ENCODE measurements around the gene WFS1.

The WFS1 gene, protein sequence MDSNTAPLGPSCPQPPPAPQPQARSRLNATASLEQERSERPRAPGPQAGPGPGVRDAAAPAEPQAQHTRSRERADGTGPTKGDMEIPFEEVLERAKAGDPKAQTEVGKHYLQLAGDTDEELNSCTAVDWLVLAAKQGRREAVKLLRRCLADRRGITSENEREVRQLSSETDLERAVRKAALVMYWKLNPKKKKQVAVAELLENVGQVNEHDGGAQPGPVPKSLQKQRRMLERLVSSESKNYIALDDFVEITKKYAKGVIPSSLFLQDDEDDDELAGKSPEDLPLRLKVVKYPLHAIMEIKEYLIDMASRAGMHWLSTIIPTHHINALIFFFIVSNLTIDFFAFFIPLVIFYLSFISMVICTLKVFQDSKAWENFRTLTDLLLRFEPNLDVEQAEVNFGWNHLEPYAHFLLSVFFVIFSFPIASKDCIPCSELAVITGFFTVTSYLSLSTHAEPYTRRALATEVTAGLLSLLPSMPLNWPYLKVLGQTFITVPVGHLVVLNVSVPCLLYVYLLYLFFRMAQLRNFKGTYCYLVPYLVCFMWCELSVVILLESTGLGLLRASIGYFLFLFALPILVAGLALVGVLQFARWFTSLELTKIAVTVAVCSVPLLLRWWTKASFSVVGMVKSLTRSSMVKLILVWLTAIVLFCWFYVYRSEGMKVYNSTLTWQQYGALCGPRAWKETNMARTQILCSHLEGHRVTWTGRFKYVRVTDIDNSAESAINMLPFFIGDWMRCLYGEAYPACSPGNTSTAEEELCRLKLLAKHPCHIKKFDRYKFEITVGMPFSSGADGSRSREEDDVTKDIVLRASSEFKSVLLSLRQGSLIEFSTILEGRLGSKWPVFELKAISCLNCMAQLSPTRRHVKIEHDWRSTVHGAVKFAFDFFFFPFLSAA

DNA sequence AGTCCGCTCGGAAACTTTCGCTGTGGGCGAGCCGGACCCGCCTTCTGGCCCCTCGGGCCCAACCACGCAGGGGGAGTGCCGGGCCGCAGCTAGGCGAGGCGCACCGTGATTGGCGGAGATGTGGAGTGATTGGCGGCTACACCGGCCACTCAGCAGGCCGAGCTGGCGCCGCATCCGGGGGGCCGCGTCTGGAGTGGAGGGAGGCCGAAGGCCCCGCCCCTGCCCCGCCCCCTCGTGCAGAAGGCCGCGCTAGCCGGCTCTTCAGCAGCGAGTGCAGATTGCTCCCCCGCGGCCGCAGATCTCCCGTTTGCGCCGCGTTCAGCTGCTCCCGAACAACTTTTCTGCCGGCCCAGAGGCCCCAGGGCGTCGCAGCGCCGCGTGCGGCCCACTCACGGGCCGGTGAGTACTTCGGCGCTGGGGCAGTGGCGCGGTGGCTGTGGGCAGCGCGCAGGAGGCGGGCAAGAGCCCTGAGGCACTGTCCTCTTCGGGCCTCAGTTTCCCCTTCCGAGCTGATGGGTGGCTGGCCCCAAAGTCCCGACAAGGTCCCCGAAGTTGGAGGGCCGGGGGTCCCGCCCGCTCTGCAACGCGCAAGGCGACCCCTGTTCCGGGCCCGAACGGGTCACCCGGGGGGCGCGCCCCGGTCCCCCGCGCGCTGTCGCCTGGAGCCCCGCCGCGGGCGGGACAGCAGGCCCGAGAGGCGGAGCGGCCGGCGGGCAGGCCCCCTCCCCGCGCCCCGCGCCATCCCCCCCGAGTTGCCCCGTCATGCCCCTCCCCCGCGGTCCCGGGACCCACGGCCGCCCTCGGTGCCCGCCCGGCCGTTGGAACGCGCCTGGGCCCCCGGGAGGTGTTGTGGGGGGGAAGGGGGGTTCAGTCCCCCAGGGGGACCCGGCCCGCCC lies at the start of gene WFS1:
WFS1 (plus strand) TSS at position 235 of the 896 bp plus-strand sequence. CDS start 7,606 bp downstream, outside the sequence.
- DNase-seq (ENCODE audit: extremely low read depth in 1 of 2, low read depth in 1 of 2): peak; percentile 90 to 95

DNA sequence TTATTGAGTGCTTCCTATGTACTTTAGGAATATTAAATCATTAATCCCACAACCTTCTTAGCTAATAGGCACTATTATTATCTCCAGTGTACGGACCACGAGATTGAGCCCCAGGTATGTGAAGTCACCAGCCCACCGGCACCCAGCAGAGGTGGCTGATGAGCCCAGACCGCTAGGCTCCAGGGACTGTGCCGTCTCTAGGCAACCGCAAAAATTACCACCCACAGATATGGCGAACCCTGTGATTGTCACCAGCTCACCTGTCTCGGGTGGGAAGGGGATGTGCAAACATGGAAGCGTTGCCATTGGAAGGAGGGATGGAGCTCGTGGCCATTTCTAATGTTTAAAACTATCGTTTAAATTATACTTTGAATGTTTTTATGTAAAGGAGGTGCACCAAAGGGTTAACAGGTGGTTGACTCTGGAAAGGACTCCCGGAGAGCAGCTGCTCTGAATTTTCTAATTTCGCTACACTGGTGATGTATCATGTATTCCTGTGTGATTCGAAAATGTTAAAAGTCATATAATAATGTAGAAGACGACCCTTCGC lies 48.3 kb upstream of the WFS1 start:
- DNase-seq (ENCODE audit: extremely low read depth in 1 of 2, low read depth in 1 of 2): no peak

DNA sequence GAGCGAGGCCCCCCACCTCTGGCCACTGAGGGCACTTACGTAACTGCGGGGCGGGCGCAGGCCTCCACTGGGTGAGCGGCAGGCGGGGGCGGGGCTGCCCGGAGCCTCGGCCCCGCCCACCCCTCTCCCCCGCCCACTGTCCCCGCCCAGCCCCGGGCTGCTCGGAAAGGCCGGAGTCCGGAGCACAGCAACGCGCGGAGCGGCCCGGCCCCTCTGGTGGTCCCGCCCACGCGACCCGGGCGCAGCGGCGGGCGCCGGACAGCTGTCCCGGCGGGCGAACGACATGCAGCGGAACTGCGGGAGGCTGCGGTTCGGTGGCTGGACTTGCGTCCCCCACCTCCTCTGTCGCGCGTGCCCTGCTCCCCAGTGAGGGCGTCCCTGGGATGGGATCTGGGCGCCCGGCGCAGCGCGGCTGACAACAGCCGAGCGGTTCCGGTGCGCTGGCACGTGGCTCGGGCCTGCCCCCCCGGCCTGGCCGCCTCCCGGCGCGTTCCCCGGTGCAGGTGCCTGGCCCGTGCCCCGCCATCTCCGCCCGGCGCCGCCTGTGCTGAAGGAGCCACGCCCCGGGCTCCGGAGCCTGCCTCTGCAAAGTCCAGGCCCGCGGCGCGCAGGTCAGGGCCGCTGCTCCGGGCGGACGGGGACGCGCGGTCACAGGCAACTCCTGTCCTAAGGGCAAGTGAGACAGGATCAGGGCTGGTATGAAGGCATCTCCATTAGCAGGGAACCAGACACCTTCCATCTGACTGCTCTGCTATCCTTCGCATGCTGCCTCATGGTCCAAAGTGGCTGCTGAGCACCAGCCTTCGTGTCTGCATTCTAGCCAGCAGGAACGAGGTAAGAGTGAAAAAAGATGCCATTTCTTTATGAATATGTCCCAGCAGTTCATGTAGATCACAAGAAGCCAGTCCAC lies 47.5 kb upstream of the WFS1 start:
- DNase-seq (ENCODE audit: extremely low read depth in 1 of 2, low read depth in 1 of 2): no peak

DNA sequence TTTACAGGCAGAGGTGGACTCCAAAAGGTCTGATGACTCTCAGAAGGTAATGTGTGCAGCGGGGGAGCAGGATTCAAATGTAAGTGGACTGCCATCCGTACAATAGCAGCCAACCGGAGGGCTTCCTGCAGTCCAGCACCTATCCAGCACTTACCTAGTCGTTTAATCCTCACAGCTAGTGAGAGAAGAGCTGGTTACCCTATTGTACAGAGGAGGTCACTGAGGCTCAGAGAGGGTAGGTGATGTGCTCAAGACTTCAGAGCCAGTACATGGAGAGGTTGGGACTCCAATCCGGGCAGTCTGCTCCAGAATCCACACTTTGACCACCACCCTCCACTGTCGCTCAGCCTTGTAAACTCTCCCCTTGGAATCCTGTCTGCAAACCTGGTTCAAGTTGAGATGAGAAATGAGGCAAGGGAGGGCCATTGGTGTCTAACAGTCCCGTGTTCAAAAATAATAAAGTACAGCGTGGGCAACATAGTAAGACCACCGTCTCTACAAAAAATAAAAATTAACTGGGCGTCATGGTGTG lies 46.8 kb upstream of the WFS1 start:
- DNase-seq (ENCODE audit: extremely low read depth in 1 of 2, low read depth in 1 of 2): no peak

DNA sequence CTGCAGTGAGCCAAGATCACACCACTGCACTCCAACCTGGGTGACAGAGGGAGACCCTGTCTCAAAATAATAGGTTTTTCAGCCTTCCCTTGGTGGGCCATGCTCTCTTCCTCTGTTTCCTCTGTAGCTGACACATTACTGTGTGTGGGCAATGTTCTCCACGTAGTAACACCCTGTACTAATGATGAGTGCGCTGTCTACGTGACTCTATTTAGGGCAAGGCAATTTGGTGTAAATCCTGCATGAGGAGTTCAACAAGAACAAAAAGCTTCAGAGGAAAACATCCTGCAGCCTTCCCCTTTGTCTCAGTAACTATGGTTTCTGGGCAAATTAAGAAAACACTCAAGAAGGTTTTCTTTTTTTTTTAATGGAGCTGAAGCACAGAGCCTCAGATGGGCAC lies 44.9 kb upstream of the WFS1 start:
- DNase-seq (ENCODE audit: extremely low read depth in 1 of 2, low read depth in 1 of 2): no peak

DNA sequence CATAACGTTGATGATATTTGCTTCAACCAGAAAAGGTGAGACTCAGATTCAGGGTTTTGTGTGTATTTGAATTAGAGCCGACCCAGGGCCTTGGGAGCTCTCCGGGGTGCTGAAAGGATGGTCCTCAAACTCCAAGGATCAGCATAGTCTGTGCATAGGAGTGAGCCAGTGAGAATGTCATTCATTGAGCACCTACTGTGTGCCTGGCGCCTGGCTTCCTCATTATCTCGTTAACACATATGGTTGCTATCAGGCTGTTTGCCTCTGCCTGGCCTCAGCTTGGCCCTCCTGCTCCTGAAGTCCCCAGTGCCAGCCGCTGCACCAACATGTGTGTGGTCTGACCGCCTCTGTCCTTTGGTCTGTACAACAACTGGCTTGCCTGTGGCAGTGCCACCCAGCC lies 44.2 kb upstream of the WFS1 start:
- DNase-seq (ENCODE audit: extremely low read depth in 1 of 2, low read depth in 1 of 2): no peak

DNA sequence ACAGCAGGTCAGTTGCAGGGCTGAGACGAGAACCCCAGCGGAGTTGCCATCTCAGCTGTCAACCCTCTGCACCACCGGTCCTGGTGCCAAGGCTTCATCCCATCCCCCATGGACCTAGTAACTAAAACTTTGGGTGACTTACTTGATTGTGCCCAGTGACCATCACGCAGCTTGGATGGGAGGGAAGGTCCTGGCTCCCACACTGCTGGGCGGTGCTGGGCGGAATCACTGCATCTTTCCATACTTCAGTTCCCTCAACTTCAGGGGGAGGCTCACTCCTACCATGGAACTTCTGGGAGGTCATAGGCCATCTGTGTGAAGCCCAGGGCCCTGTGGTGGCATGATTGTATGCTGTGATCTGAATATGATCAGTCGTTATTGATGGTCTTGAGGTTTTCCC lies 43.1 kb upstream of the WFS1 start:
- no peak for DNase-seq (ENCODE audit: extremely low read depth in 1 of 2, low read depth in 1 of 2)

DNA sequence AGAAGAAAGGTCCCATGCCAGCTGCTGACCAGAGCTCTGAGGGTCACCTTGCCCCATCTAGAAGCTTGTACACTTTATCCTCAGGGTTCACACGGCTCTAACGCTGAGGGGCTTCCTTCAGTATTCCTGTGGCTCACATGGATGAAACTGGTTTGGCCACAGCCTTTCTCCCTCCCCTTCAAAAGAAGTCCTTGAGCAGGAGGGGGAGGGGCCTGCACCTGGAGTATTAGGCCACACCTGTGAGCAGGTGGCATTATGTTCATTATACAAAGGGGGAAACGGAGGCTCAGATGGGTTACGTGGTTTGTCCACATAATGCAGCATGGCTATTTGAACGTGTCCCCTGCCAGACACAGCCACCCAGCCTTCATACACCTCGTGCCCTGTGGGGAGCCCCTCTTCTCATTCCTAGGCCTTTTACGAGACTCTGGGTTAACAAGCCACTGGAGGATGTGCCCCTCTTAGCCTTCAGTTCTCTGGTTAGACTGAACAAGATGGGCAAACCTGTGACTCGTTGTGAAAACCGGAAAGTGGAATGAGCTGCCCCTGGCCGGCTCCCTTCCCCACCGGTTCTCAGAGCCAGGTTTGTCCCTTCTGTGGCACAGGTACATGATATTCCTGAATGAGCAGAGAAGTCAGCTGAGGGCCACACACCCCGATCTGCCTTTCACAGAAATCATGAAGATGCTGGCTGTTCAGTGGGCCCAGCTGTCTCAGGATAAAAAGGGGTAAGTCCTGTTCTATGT lies 42.1 kb upstream of the WFS1 start:
- no peak for DNase-seq (ENCODE audit: extremely low read depth in 1 of 2, low read depth in 1 of 2)

DNA sequence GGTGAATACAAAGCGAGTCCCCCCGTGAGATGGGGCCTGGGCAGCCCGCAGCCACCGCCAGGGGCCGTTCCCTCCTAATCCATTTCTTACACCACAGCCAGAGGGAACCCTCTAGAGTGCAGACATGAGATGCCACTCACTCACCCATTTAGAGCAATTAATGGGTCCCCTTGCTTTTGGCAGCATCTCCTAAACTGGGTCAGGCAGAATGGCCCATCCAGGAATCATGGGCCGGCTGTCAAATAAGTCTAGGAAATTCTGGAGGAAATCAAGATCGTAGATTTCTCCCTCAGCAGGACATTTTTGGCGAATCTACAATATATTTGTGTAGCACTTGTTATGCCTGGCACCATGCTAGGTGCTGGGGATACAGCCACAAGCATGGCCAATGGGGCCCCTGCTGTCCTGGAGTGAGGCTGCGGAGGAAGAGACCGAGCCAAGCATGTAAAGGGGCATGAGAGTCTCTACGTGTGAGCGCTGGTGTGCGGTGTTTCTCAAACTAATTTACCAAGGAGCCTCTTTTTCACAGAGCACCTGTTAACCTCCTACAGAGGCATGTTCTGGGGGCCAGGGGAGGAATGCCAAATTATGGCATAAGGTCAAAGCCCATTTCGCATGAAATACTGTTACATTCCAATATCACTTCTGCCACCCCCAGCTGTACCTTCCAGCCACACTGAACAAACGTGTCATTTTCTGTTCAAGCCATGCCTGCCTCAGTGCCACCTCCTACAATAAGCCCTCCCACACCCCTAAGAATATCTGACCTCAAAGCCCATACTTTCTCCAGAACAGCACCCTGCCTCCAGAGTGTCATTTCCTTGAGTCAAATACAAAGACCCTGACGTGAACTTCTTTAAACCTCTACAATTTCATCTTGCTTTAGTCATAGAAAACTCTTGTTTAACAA lies 41.2 kb upstream of the WFS1 start:
- no peak for DNase-seq (ENCODE audit: extremely low read depth in 1 of 2, low read depth in 1 of 2)

DNA sequence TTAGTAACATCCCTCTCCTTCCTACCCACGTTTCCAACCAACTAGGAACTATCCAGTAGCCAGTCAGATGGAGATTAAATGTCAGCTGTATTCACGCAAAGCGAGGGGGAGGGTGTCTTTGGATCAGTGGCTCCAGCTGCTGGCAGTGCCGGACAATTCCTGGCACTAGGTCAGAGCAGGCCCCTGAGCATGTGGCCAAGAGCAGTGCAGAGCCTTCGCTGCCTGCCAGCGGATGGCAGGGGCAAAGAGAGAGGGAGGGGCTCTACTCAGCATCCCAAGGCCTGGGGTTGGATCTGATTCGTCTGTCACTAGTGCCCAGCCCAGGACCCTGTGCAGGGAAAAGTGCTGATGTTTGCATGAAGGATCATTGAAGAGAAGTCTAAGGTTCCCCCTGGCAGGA lies 40.6 kb upstream of the WFS1 start:
- no peak for DNase-seq (ENCODE audit: extremely low read depth in 1 of 2, low read depth in 1 of 2)

DNA sequence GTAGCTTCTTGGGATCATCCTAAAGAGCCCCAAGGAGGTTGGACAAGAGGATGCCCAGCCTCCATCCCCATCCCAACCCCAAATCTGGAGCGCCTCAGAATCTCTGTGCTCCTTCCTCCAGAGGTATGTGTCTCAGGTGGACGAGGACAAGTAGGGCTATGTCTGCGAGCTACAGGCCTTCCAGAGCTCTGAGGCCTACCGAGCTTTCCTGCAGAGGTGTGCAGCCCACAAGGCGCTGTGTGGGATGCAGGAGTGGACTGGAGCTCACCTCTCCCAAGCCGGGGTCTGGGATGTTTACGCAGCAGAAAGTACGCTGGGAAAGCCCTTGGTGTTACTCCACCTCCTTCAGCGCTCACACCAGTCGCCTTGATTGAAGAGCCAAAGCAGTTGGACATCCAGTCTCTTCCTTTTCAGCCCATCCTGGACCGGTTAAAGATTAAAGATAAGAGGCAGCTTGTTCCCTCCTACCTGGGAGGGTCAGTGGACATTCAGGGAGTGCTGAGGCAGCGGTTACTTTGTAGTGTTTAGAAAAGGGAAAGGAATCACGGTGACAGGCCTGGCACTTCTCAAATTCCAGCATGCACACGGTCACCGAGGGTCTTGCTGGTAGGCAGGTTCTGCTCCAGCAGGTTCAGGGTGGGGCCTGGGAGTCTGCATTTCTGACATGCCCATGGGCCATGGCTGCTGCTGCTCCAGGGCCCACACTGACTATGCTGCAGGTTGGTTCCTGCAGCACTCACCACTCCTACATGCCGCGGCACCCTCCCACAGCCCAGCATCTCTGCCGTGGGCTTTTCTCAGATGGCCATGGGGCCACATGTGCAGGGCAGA lies 39.8 kb upstream of the WFS1 start:
- DNase-seq (ENCODE audit: extremely low read depth in 1 of 2, low read depth in 1 of 2): no peak

DNA sequence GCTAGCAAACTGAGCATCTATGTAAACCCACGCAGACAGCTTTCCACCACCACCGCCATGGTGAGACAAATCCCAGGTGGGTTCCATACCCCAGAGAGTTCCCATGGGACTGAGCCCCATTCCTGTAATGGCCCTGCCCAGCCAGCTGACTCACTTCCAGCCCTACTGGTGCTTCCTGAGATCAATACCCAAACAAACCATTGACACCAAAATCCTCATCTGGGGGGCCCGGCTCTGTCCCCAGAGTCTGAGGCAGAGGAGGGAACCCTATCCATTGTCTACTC lies 39.2 kb upstream of the WFS1 start:
- no peak for DNase-seq (ENCODE audit: extremely low read depth in 1 of 2, low read depth in 1 of 2)

DNA sequence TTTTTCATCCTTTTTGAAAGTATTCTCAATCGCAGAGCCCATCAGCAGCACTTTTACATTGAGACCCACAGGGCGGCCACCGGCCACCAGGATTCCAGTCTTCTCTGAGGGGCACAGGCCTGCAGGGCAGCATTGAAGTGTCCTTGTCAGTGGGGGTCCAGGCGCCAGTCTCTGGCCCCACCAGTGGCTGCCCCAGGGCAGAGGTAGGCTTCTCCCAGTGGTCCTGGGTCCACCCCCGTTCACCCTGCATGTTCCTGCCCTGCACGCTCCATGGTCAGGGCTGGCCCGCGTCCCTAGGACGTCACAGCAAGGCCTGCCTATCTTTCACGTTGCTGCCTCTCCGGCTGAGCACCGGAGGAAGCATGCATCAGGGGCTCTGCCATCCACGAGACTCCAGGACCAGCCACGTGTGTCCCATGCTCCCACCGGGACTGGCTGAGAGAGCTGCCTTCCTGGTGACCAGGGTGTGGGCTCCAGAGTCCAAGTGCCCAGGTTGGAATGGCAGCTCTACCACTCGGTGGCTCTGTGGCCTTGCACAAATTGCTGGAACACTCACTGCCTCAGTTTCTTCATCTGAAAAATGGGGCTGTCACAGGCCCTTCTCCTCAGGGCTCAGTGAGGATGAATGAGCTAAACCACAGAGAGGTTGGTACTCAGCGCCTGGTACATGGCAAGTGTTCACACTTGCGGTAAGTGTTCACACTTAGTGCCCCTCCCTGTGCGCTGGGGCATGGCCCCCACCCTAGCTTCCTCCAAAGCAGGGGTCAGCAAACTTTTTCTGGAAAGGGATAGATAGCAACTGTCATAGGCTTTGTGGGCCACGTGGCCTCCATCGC lies 38.6 kb upstream of the WFS1 start:
- no peak for DNase-seq (ENCODE audit: extremely low read depth in 1 of 2, low read depth in 1 of 2)

DNA sequence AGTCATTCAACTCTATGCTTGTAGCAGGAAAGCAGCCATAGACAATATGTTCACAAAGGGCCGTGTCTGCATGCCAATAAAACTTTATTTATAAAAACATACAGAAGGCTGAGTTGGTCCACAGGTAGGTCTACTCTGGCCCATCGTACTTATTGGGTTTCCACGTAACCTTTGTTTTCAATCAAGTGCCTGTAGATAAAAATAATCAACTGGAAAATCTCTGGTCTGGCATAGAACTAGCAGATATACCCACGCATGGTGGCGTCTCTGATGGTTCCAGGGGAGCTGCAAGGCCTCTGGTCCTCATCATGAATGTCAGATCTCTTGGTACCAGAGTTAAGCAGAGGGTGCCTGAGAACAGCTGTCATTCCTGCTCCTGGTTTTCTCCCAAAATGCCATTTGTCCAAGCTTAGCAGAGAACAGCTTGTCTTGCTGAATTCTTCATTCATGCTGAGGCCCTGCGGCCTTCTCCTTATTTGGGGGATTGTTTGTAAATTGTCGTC lies 37.9 kb upstream of the WFS1 start:
- no peak for DNase-seq (ENCODE audit: extremely low read depth in 1 of 2, low read depth in 1 of 2)

DNA sequence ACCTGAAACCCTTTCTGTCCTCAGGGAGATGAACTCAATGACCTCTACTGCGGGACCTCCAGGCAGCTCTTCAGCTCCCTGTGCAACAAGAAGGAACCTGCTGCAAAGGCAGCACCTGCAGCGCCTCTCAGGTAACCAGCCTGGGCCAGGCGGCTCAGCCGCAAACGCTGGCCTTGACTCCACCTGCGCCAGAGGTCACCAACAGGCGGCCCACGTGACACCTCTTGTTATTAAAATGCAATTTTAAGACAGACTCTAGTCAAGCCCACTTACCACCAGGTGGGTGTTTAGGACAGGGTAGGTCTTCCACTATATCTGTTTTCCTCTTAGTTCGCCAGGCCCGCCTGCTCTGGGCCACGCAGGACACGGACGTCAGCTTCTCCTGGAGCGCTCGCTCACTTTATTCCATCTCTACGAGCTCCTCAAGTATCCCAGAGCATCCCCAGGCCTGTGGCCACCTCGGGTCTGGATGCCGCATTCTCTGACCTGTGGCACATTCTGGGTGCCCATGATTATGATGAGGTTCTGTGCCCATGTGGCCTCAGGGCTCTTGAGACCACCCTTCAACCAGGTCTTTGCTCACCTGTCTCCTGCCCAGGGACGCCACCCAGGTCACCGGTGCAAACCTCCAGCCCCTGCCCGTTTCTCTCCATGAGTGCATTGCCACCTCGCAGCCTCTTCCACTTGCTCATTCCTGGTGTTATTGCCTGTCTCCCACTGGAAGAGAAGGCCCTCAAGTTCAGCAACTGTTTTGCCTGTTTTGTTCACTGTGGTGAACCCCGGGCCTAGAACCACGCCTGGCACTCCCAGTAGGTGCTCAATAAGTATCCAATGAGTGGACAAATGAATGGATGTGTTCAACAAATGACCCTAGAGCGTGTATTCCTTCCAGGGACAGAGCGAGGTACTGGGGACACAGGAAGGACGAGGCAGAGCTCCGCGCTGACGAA lies 36.5 kb upstream of the WFS1 start:
- no peak for DNase-seq (ENCODE audit: extremely low read depth in 1 of 2, low read depth in 1 of 2)

All from activated CD8-positive, alpha-beta memory T cell treated with anti-CD3 and anti-CD28 coated beads for 1 hour (primary cell).